Sigmoid colon (tissue), 4 donors: Measurements from ENCODE around the gene MEF2B.

ENCODE experiments used
- EP300 ChIP-seq, 4 donors: sonication (generic); formaldehyde crosslinking; IDR thresholded peaks; one replicate each; pipeline ENCODE4 v1.6.1; 2017; ENCODE audit warnings: antibody characterized with exemption in 4 of 4
- POLR2A ChIP-seq, 2 donors: fragments of 450-650 bp; IDR thresholded peaks; one replicate each; pipeline ENCODE4 v1.6.1; 2016; ENCODE audit warnings: antibody characterized with exemption in 2 of 2, mild to moderate bottlenecking in 2 of 2, moderate library complexity in 2 of 2

DNA sequence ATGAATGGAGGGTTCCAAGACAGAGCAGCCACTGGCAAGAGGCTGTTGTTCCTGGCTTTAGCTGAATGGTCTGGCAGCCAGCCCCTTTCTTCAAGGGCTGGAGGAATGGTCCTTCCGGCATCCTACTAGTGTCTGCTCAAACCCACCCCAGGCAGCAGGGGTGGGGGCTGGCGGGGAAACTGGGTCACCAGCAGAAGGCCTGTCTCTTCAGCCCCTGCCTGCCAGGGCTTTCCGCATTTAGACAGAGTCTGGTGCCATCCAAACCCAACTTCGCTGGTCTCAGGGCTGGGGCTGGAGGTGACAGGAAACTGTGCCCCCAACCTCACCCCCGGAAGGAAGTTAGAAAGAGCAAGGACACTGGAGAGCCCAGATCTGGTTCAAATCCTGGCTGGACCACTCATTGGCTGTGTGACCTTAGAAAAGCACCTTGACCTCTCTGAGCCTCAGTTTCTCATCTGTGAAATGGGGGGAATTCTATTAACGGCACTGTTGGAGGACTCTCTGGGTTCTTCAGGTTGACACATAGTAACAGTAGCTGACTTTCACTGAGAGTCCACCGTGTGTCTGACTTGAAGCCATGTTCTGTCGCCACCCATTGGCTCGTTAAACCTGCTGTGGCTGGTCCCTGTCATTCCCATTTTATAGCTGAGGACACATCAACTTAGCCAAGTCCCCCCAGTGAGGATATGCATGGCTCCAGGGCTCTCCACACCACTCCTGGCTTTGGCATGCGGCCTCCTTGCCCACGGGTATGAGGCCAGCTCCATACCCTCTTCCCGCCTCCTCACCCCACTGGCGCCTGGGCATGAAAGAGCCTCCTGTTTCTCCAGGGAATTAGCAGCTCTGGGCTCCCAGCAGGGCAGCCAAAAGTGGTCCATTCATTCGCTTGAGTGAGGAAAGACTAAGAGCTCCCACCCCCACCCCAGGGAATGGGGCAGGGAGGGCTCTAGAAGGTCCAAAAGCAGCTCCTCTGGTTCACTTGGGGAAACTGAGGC is 35.6 kb upstream of the MEF2B start:
- no peak for TF ChIP-seq EP300 (IDR thresholded peaks at IDR 0.05)
- TF ChIP-seq POLR2A (IDR thresholded peaks at IDR 0.05): no peak
